HepG2 (cell line): ENCODE measurements around the gene MIF4GD. TPM values are rescaled to one million over a fixed set of nuclear protein-coding genes. Genes with fewer than 3 reads are reported as not detected.

Experiments
- CBFB ChIP-seq: sonication (generic); formaldehyde crosslinking; IDR thresholded peaks from 2 replicates; pipeline ENCODE4 v1.4.0; 2020; ENCODE audit warnings: missing genetic modification reagents
- ELF3 ChIP-seq: IDR thresholded peaks from 2 replicates; pipeline ENCODE4 v1.6.1; 2016; ENCODE audit warnings: missing genetic modification reagents, missing compliant biosample characterization
- ETV6 ChIP-seq: sonication (generic); formaldehyde crosslinking; conservative IDR thresholded peaks from 2 replicates; pipeline ENCODE4 v1.4.0; 2020; ENCODE audit warnings: missing genetic modification reagents
- HIVEP1 ChIP-seq: sonication (generic); formaldehyde crosslinking; IDR thresholded peaks from 2 replicates; pipeline ENCODE4 v1.4.0; 2020; ENCODE audit warnings: mild to moderate bottlenecking, missing genetic modification reagents
- HNRNPK ChIP-seq: fragments of 200-400 bp; formaldehyde crosslinking; IDR thresholded peaks from 2 replicates; pipeline ENCODE4 v1.6.1; 2018; ENCODE audit warnings: low read length, low read depth, moderate library complexity, mild to moderate bottlenecking; ENCODE audit not compliant: poor library complexity, severe bottlenecking
- ISL2 ChIP-seq: sonication (generic); formaldehyde crosslinking; IDR thresholded peaks from 2 replicates; pipeline ENCODE4 v1.5.0; 2020; ENCODE audit warnings: missing genetic modification reagents
- MIER3 ChIP-seq: IDR thresholded peaks from 2 replicates; pipeline ENCODE4 v1.6.1; 2016; ENCODE audit warnings: missing compliant biosample characterization, borderline replicate concordance
- NKX3-1 ChIP-seq: sonication (generic); formaldehyde crosslinking; IDR thresholded peaks from 2 replicates; pipeline ENCODE4 v1.5.0; 2020; ENCODE audit warnings: missing genetic modification reagents
- NR1H2 ChIP-seq: sonication (generic); formaldehyde crosslinking; IDR thresholded peaks from 2 replicates; pipeline ENCODE4 v1.8.1; 2022; ENCODE audit warnings: low read depth, missing genetic modification reagents, borderline replicate concordance
- PHB2 ChIP-seq: fragments of 450-650 bp; IDR thresholded peaks from 2 replicates; pipeline ENCODE4 v1.6.1; 2018; ENCODE audit not compliant: partially characterized antibody
- PITX1 ChIP-seq: sonication (generic); formaldehyde crosslinking; IDR thresholded peaks from 2 replicates; pipeline ENCODE4 v1.5.1; 2020; ENCODE audit warnings: mild to moderate bottlenecking, missing genetic modification reagents
- POLR2G ChIP-seq: fragments of 200-400 bp; formaldehyde crosslinking; IDR thresholded peaks from 2 replicates; pipeline ENCODE4 v1.6.1; 2018; ENCODE audit warnings: mild to moderate bottlenecking, low read depth, low read length, moderate library complexity
- PPARG ChIP-seq: conservative IDR thresholded peaks from 2 replicates; pipeline ENCODE4 v1.6.1; 2016; ENCODE audit warnings: missing biosample characterization, missing genetic modification reagents
- PRMT3 ChIP-seq: sonication (generic); formaldehyde crosslinking; IDR thresholded peaks from 2 replicates; pipeline ENCODE4 v1.8.1; 2022; ENCODE audit warnings: low read depth, mild to moderate bottlenecking, moderate library complexity, missing genetic modification reagents, borderline replicate concordance
- PRPF4 ChIP-seq: fragments of 200-400 bp; formaldehyde crosslinking; IDR thresholded peaks from 2 replicates; pipeline ENCODE4 v1.6.1; 2016; ENCODE audit warnings: low read length, low read depth; ENCODE audit not compliant: poor library complexity, severe bottlenecking
- RELA ChIP-seq: sonication (generic); formaldehyde crosslinking; IDR thresholded peaks from 2 replicates; pipeline ENCODE4 v1.4.0; 2020; ENCODE audit warnings: missing genetic modification reagents
- RORA ChIP-seq: sonication (generic); formaldehyde crosslinking; IDR thresholded peaks from 2 replicates; pipeline ENCODE4 v1.5.0; 2020; ENCODE audit warnings: mild to moderate bottlenecking, missing genetic modification reagents, moderate library complexity
- RXRA ChIP-seq: sonication (generic); formaldehyde crosslinking; IDR thresholded peaks from 2 replicates; pipeline ENCODE4 v1.5.1; 2020; ENCODE audit warnings: missing genetic modification reagents
- SMC3 ChIP-seq: IDR thresholded peaks from 2 replicates; pipeline ENCODE4 v1.6.1; 2011; ENCODE audit warnings: low read length, improper control_type of control experiment
- SRSF1 ChIP-seq: fragments of 200-400 bp; formaldehyde crosslinking; optimal IDR thresholded peaks from 2 replicates; pipeline ENCODE3; 2017; ENCODE audit warnings: mild to moderate bottlenecking, low read depth, low read length, moderate library complexity
- SRSF9 ChIP-seq: fragments of 200-400 bp; formaldehyde crosslinking; IDR thresholded peaks from 2 replicates; pipeline ENCODE4 v1.6.1; 2018; ENCODE audit warnings: borderline replicate concordance, mild to moderate bottlenecking, low read depth, low read length; ENCODE audit not compliant: insufficient read depth, poor library complexity, severe bottlenecking
- TRIM24 ChIP-seq: sonication (generic); formaldehyde crosslinking; IDR thresholded peaks from 2 replicates; pipeline ENCODE4 v1.8.0; 2022; ENCODE audit warnings: mild to moderate bottlenecking, missing genetic modification reagents
- ZFP1 ChIP-seq: IDR thresholded peaks from 2 replicates; pipeline ENCODE4 v1.6.1; 2016
- ZMYM4 ChIP-seq: sonication (generic); formaldehyde crosslinking; IDR thresholded peaks from 2 replicates; pipeline ENCODE4 v1.8.1; 2023; ENCODE audit warnings: mild to moderate bottlenecking, missing genetic modification reagents
- ZNF225 ChIP-seq: sonication (generic); formaldehyde crosslinking; IDR thresholded peaks from 2 replicates; pipeline ENCODE4 v1.4.0; 2020; ENCODE audit warnings: mild to moderate bottlenecking, missing genetic modification reagents
- ZNF354B ChIP-seq: sonication (generic); formaldehyde crosslinking; IDR thresholded peaks from 2 replicates; pipeline ENCODE4 v1.8.0; 2022; ENCODE audit warnings: mild to moderate bottlenecking, missing genetic modification reagents
- ZNF496 ChIP-seq: sonication (generic); formaldehyde crosslinking; IDR thresholded peaks from 2 replicates; pipeline ENCODE4 v1.8.1; 2023; ENCODE audit warnings: mild to moderate bottlenecking, moderate library complexity, missing genetic modification reagents; ENCODE audit not compliant: insufficient replicate concordance
- ZNF614 ChIP-seq: IDR thresholded peaks from 2 replicates; pipeline ENCODE4 v1.6.1; 2018; ENCODE audit warnings: missing biosample characterization, missing genetic modification reagents, inconsistent platforms, borderline replicate concordance
- polyA plus RNA-seq, 8 experiments: library from polyadenylated mRNA; depleted of rRNA in 3 of 8; stranded (reverse) in 7 of 8; unstranded in 1 of 8; fragments of >200 nt; fragmentation: Illumina TruSeq in 4 of 8; extraction: Trizol in 4 of 8; gene quantifications; 2 replicates each; pipeline versions ENCODE4 v1.2.1 to v1.2.3, GENCODE V29; 2011 to 2016; ENCODE audit warnings: low read depth in 4 of 8, missing spikeins in 1 of 8, mixed read lengths in 1 of 8; ENCODE audit not compliant: insufficient read depth in 1 of 8
- total RNA-seq, 5 experiments: library from RNA; depleted of rRNA; stranded (reverse); fragments of >200 nt; fragmentation: Illumina TruSeq; extraction: Trizol; gene quantifications; 2 replicates each; pipeline ENCODE4 v1.2.3, GENCODE V29; 2016; ENCODE audit warnings: low read depth in 1 of 5
- TF ChIP-seq, protein P1 (sequence below): sonication (generic); formaldehyde crosslinking; IDR thresholded peaks from 2 replicates; pipeline ENCODE4 v1.5.0; 2020; ENCODE audit warnings: missing genetic modification reagents
- TF ChIP-seq, protein P2 (sequence below): IDR thresholded peaks from 2 replicates; pipeline ENCODE4 v1.6.1; 2016; ENCODE audit warnings: missing compliant biosample characterization, missing genetic modification reagents, borderline replicate concordance

Gene MIF4GD
- total and polyA plus RNA-seq, 2 of the 13 experiments (the other 11 are each of a cell fraction or from before 2014, with no cell fraction given): 14.0 to 28.0 TPM

DNA sequence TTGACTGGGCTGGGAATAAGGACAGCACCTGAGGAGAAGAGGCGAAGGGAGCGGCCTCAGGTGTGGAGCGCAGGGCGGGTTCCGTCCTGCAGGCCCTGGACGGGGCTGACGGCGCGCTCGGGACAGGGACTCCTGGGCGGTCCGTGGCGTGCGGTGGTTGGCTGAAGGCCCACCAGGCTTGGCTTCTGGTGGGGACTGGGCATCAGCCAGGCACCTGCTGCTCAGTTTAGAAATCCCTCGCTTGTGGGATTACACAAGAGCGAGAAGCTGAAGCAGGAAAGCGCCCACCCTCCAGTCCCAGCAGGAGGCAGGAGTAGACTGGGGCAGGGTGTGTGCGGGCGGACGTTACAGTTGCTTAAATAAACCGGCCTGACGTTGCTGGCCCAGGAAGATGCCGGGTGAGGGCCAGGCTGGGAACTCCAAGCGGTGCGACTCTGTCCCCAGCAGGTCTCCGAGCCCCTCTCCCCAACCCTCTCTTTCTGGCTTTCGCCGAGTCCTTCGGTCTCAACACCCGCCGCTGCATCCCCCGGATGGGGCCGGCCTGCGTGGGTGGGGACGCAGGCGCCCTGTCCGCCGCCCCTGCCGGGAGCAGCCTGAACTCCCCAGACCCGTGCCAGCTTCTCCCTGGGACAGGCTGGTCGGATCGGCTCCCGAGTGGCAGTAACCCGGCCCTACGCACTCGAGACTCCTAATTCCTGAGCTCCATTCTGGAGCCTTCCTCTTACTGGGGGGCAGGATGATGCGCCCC lies 639 bp downstream of the MIF4GD start (continued):
- no peak; the same call in 1 of the 2 replicates for TF ChIP-seq NKX3-1
- 0 out of 2 replicates have a peak, but pooled peaks have one; percentile 50 for TF ChIP-seq ZMYM4
- 0 out of 2 replicates have a peak, but pooled peaks have one; percentile 43 for TF ChIP-seq PPARG (CRISPR knock-in tag)
- TF ChIP-seq NR1H2 (CRISPR knock-in tag): no peak
- TF ChIP-seq CBFB (CRISPR knock-in tag): no peak; the same call in 1 of the 2 replicates
- peak; percentile 30 for TF ChIP-seq ISL2 (CRISPR knock-in tag)
- TF ChIP-seq SRSF1: peak; percentile 74
- TF ChIP-seq TRIM24 (CRISPR knock-in tag): no peak
- TF ChIP-seq RORA (CRISPR knock-in tag): no peak
- TF ChIP-seq ZFP1 (CRISPR knock-in tag): no peak
- TF ChIP-seq HIVEP1 (CRISPR knock-in tag): peak; percentile 17; the same call in 1 of the 2 replicates
- TF ChIP-seq RELA: 0 out of 2 replicates have a peak, but pooled peaks have one; percentile 16
- TF ChIP-seq RXRA (CRISPR knock-in tag): no peak
- TF ChIP-seq ZNF614 (CRISPR knock-in tag): no peak; the same call in 1 of the 2 replicates
- no peak for TF ChIP-seq PRPF4
- no peak for TF ChIP-seq ZNF496
- no peak for TF ChIP-seq ETV6 (CRISPR knock-in tag)
- TF ChIP-seq, protein P1, sequence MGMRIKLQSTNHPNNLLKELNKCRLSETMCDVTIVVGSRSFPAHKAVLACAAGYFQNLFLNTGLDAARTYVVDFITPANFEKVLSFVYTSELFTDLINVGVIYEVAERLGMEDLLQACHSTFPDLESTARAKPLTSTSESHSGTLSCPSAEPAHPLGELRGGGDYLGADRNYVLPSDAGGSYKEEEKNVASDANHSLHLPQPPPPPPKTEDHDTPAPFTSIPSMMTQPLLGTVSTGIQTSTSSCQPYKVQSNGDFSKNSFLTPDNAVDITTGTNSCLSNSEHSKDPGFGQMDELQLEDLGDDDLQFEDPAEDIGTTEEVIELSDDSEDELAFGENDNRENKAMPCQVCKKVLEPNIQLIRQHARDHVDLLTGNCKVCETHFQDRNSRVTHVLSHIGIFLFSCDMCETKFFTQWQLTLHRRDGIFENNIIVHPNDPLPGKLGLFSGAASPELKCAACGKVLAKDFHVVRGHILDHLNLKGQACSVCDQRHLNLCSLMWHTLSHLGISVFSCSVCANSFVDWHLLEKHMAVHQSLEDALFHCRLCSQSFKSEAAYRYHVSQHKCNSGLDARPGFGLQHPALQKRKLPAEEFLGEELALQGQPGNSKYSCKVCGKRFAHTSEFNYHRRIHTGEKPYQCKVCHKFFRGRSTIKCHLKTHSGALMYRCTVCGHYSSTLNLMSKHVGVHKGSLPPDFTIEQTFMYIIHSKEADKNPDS (CRISPR knock-in tag): no peak
- TF ChIP-seq MIER3: peak; percentile 29; the same call in 1 of the 2 replicates
- TF ChIP-seq ZNF225: peak; percentile 69; the same call in 1 of the 2 replicates
- no peak for TF ChIP-seq PRMT3 (CRISPR knock-in tag)
- TF ChIP-seq, protein P2, sequence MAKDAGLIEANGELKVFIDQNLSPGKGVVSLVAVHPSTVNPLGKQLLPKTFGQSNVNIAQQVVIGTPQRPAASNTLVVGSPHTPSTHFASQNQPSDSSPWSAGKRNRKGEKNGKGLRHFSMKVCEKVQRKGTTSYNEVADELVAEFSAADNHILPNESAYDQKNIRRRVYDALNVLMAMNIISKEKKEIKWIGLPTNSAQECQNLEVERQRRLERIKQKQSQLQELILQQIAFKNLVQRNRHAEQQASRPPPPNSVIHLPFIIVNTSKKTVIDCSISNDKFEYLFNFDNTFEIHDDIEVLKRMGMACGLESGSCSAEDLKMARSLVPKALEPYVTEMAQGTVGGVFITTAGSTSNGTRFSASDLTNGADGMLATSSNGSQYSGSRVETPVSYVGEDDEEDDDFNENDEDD (CRISPR knock-in tag): peak; percentile 25; the same call in 1 of the 2 replicates
- TF ChIP-seq HNRNPK: no peak
- no peak for TF ChIP-seq PHB2
- TF ChIP-seq SMC3: peak; percentile 34; the same call in 1 of the 2 replicates
- peak; percentile 69 for TF ChIP-seq POLR2G
- TF ChIP-seq PITX1 (CRISPR knock-in tag): peak; percentile 79
- TF ChIP-seq SRSF9: no peak
- peak; percentile 71; the same call in 1 of the 2 replicates for TF ChIP-seq ELF3
- TF ChIP-seq ZNF354B (CRISPR knock-in tag): no peak
